ENCODE results near the gene LMO3.

Gene LMO3

DNA sequence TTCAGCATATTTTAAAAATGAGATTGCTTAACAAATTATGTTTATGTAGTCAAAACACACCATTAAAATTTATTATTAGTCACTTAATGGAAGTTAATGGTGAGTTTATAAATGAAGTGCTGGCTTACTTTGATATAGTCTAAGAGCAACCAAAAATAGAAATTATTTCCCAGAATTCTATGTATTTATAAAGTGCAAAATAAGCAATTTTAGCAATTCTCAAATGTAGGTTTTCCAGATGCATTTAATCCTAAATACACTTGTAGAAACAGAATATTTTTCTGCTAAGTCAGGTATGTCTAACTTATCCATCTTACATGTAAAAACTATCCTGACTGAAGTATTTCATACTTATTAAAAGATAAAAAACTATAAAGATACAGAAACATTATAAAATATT is 11.2 kb downstream of the LMO3 start:
- TF ChIP-seq, protein P1, sequence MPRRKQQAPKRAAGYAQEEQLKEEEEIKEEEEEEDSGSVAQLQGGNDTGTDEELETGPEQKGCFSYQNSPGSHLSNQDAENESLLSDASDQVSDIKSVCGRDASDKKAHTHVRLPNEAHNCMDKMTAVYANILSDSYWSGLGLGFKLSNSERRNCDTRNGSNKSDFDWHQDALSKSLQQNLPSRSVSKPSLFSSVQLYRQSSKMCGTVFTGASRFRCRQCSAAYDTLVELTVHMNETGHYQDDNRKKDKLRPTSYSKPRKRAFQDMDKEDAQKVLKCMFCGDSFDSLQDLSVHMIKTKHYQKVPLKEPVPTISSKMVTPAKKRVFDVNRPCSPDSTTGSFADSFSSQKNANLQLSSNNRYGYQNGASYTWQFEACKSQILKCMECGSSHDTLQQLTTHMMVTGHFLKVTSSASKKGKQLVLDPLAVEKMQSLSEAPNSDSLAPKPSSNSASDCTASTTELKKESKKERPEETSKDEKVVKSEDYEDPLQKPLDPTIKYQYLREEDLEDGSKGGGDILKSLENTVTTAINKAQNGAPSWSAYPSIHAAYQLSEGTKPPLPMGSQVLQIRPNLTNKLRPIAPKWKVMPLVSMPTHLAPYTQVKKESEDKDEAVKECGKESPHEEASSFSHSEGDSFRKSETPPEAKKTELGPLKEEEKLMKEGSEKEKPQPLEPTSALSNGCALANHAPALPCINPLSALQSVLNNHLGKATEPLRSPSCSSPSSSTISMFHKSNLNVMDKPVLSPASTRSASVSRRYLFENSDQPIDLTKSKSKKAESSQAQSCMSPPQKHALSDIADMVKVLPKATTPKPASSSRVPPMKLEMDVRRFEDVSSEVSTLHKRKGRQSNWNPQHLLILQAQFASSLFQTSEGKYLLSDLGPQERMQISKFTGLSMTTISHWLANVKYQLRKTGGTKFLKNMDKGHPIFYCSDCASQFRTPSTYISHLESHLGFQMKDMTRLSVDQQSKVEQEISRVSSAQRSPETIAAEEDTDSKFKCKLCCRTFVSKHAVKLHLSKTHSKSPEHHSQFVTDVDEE (CRISPR knock-in tag; IDR thresholded peaks at IDR 0.05), result no peak
- TF ChIP-seq BACH2 (CRISPR knock-in tag; IDR thresholded peaks at IDR 0.05; ENCODE audit: borderline replicate concordance), result no peak
- no peak for TF ChIP-seq CSDC2 (CRISPR knock-in tag; IDR thresholded peaks at IDR 0.05)
- TF ChIP-seq ARNTL (CRISPR knock-in tag; IDR thresholded peaks at IDR 0.05; ENCODE audit: borderline replicate concordance, low read depth), result no peak
- no peak for ATAC-seq

DNA sequence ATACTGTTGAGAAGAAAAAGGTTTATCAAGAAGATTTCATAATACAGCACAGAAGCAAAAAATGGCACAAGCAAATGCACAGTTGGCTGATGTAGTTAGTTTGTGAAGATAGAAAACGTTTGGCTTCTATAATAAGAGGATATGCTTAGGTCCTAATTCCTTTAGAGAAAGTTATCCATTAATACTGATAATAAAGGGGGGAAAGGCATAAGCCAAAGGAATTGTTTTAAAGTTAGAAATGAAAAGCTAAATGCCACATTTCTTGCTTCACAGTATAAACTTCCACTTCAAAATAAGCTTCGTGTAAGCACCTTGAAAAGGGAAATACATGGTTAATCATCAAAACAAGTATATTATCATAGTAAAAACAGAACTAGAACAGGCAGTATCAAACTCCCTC is 12.4 kb downstream of the LMO3 start:
- ATAC-seq, result no peak

DNA sequence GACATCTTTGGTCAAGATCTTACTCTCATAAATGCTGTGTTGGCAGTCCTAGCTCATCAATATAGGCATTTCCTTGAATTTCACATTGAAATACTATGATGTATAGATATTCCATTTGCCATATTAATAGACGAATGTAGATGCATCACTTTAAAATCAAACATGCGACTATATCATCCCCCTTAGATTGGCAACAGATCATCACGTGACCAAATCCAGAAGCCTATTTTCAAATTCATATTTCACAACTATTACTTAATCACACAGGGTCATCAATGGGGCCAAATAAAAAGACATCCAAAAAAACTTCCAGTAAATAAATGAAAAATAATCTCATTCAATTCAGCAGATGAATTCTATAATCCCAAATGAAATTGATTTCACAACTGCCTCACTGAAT is 15.3 kb downstream of the LMO3 start:
- ATAC-seq, result no peak
- no peak for TF ChIP-seq ZC3H10 (CRISPR knock-in tag; IDR thresholded peaks at IDR 0.05)
- no peak for TF ChIP-seq TCF4 (CRISPR knock-in tag; IDR thresholded peaks at IDR 0.05; ENCODE audit: borderline replicate concordance)
- TF ChIP-seq ZNF8 (CRISPR knock-in tag; IDR thresholded peaks at IDR 0.05), result no peak
- TF ChIP-seq ARNTL (CRISPR knock-in tag; IDR thresholded peaks at IDR 0.05; ENCODE audit: borderline replicate concordance, low read depth), result no peak
- TF ChIP-seq, protein P1 (CRISPR knock-in tag; IDR thresholded peaks at IDR 0.05), result no peak
- TF ChIP-seq, protein P2, sequence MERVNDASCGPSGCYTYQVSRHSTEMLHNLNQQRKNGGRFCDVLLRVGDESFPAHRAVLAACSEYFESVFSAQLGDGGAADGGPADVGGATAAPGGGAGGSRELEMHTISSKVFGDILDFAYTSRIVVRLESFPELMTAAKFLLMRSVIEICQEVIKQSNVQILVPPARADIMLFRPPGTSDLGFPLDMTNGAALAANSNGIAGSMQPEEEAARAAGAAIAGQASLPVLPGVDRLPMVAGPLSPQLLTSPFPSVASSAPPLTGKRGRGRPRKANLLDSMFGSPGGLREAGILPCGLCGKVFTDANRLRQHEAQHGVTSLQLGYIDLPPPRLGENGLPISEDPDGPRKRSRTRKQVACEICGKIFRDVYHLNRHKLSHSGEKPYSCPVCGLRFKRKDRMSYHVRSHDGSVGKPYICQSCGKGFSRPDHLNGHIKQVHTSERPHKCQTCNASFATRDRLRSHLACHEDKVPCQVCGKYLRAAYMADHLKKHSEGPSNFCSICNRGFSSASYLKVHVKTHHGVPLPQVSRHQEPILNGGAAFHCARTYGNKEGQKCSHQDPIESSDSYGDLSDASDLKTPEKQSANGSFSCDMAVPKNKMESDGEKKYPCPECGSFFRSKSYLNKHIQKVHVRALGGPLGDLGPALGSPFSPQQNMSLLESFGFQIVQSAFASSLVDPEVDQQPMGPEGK (CRISPR knock-in tag; IDR thresholded peaks at IDR 0.05; ENCODE audit: borderline replicate concordance), result no peak
- TF ChIP-seq RARB (CRISPR knock-in tag; IDR thresholded peaks at IDR 0.05), result no peak
- no peak for TF ChIP-seq ZFP3 (CRISPR knock-in tag; IDR thresholded peaks at IDR 0.05)

More for the DNA sequence above, 12.4 kb downstream of the LMO3 start:
- no peak for TF ChIP-seq RARB (CRISPR knock-in tag; IDR thresholded peaks at IDR 0.05)
- TF ChIP-seq ARNTL (CRISPR knock-in tag; IDR thresholded peaks at IDR 0.05; ENCODE audit: borderline replicate concordance, low read depth), result no peak
- TF ChIP-seq ZNF8 (CRISPR knock-in tag; IDR thresholded peaks at IDR 0.05), result no peak
- no peak for TF ChIP-seq ESRRG (CRISPR knock-in tag; IDR thresholded peaks at IDR 0.05)
- TF ChIP-seq, protein P3, sequence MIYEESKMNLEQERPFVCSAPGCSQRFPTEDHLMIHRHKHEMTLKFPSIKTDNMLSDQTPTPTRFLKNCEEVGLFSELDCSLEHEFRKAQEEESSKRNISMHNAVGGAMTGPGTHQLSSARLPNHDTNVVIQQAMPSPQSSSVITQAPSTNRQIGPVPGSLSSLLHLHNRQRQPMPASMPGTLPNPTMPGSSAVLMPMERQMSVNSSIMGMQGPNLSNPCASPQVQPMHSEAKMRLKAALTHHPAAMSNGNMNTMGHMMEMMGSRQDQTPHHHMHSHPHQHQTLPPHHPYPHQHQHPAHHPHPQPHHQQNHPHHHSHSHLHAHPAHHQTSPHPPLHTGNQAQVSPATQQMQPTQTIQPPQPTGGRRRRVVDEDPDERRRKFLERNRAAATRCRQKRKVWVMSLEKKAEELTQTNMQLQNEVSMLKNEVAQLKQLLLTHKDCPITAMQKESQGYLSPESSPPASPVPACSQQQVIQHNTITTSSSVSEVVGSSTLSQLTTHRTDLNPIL (CRISPR knock-in tag; IDR thresholded peaks at IDR 0.05; ENCODE audit: low read depth), result no peak
- no peak for TF ChIP-seq TCF4 (CRISPR knock-in tag; IDR thresholded peaks at IDR 0.05; ENCODE audit: borderline replicate concordance)
- TF ChIP-seq ZNF565 (CRISPR knock-in tag; conservative IDR thresholded peaks at IDR 0.05; ENCODE audit: low read depth), result no peak
- TF ChIP-seq, protein P2 (CRISPR knock-in tag; IDR thresholded peaks at IDR 0.05; ENCODE audit: borderline replicate concordance), result no peak
- no peak for TF ChIP-seq ZFP3 (CRISPR knock-in tag; IDR thresholded peaks at IDR 0.05)
- no peak for TF ChIP-seq SNAI2 (CRISPR knock-in tag; IDR thresholded peaks at IDR 0.05)
- TF ChIP-seq, protein P4, sequence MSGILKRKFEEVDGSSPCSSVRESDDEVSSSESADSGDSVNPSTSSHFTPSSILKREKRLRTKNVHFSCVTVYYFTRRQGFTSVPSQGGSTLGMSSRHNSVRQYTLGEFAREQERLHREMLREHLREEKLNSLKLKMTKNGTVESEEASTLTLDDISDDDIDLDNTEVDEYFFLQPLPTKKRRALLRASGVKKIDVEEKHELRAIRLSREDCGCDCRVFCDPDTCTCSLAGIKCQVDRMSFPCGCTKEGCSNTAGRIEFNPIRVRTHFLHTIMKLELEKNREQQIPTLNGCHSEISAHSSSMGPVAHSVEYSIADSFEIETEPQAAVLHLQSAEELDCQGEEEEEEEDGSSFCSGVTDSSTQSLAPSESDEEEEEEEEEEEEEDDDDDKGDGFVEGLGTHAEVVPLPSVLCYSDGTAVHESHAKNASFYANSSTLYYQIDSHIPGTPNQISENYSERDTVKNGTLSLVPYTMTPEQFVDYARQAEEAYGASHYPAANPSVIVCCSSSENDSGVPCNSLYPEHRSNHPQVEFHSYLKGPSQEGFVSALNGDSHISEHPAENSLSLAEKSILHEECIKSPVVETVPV (CRISPR knock-in tag; IDR thresholded peaks at IDR 0.05), result no peak

Data from SK-N-SH treated with all-trans-retinoic acid at 6 μM for 48 hours (cell line).